K562 (cell line): ENCODE data around the gene COX19. TPM values are rescaled to one million over a fixed set of nuclear protein-coding genes. Genes with fewer than 3 reads are reported as not detected.

ENCODE experiments used
- ATAC-seq: fragments of 200-7000 bp; cut with Tn5 transposase; 3 replicates; pipeline ENCODE4 v1.9.1; 2020; ENCODE audit warnings: moderate library complexity
- BruUV-seq: library from RNA; stranded (reverse); fragments of 400-500 nt; replicated peaks from 2 replicates; lab custom pipeline; 2021; lab: Mats Ljungman, UMichigan
- CTCF ChIA-PET: fragments of 300-600 bp; formaldehyde crosslinking; extraction: SDS; loops from one replicate; lab custom pipeline; 2021; ENCODE audit warnings: low intra/inter-chr PET ratio; lab: Yijun Ruan, JAX
- POLR2A ChIA-PET: fragments of 300-600, 350-650 bp; sonication (Branson Sonifier 250); formaldehyde crosslinking; extraction: SDS; loops from one replicate; lab custom pipeline; 2021; ENCODE audit warnings: antibody characterized with exemption, inconsistent platforms; lab: Yijun Ruan, JAX
- DNase-seq, 4 experiments: peaks; one replicate each; pipeline versions ENCODE4 v3.0.0 to v3.0.0-alpha.2; 2011 to 2018; ENCODE audit warnings: low spot score in 3 of 4, mixed read lengths in 3 of 4; ENCODE audit errors: extremely low read depth in 1 of 4
- FAIRE-seq: peaks from 2 replicates; lab custom pipeline; 2011; peaks lifted over from hg19 to GRCh38; lab: Jason Lieb, UNC
- H2AFZ ChIP-seq: 2 replicates; pipeline ENCODE4 v1.6.0; 2011; ENCODE audit warnings: low read depth, low read length, control low read depth, inconsistent platforms
- H3K27ac ChIP-seq: fragments of 200-600 bp; 3 replicates; pipeline ENCODE4 v1.8.0; 2011; ENCODE audit warnings: low read depth, mild to moderate bottlenecking, control low read depth, inconsistent platforms, low read length, moderate library complexity, mixed read lengths; ENCODE audit errors: extremely low read depth
- H3K27me3 ChIP-seq, 2 experiments: fragments of 300-600 bp in 1 of 2; 2 replicates in 1 of 2; 3 replicates in 1 of 2; pipeline versions ENCODE4 v1.6.0 to v1.8.0; 2011; ENCODE audit warnings: inconsistent platforms in 2 of 2, low read length in 2 of 2, mild to moderate bottlenecking in 1 of 2, mixed read lengths in 1 of 2, moderate library complexity in 1 of 2; ENCODE audit not compliant: control insufficient read depth in 2 of 2, insufficient read depth in 2 of 2
- H3K36me3 ChIP-seq: fragments of 300-600 bp; 3 replicates; pipeline ENCODE4 v1.8.0; 2011; ENCODE audit warnings: mild to moderate bottlenecking, low read length, inconsistent platforms; ENCODE audit not compliant: control insufficient read depth, insufficient read depth
- H3K4me1 ChIP-seq, 2 experiments: fragments of 200-600 bp in 1 of 2; replicated peaks in 1 of 2; 2 replicates in 1 of 2; 3 replicates in 1 of 2; pipeline versions ENCODE4 v1.5.1 to v1.8.0; 2011; ENCODE audit warnings: inconsistent platforms in 2 of 2, low read length in 2 of 2, mild to moderate bottlenecking in 1 of 2, mixed read lengths in 1 of 2, moderate library complexity in 1 of 2; ENCODE audit not compliant: control insufficient read depth in 2 of 2, insufficient read depth in 2 of 2
- H3K4me2 ChIP-seq: 2 replicates; pipeline ENCODE4 v1.6.1; 2011; ENCODE audit warnings: low read length, control low read depth, inconsistent platforms, mixed read lengths; ENCODE audit not compliant: insufficient read depth
- H3K4me3 ChIP-seq: fragments of 200-600 bp; sonication (generic), shearing (Covaris generic); 2 replicates; pipeline ENCODE4 v1.5.1; 2016; ENCODE audit warnings: control low read depth, inconsistent platforms
- H3K79me2 ChIP-seq: fragments of 200-600 bp; 3 replicates; pipeline ENCODE4 v1.8.0; 2011; ENCODE audit warnings: low read length, inconsistent platforms; ENCODE audit not compliant: control insufficient read depth, insufficient read depth
- H3K9ac ChIP-seq, 2 experiments: 2 replicates each; pipeline versions ENCODE4 v1.6.0 to v1.6.1; 2011; ENCODE audit warnings: low read depth in 2 of 2, low read length in 2 of 2, control low read depth in 1 of 2, inconsistent platforms in 1 of 2, mild to moderate bottlenecking in 1 of 2, mixed read lengths in 1 of 2; ENCODE audit not compliant: insufficient read depth in 1 of 2
- H3K9me1 ChIP-seq: one replicate; pipeline ENCODE4 v1.6.0; 2011; ENCODE audit warnings: inconsistent platforms, mild to moderate bottlenecking, low read length, moderate library complexity; ENCODE audit not compliant: control insufficient read depth, insufficient read depth
- H3K9me3 ChIP-seq: replicated peaks from 2 replicates; pipeline ENCODE4 v1.5.1; 2011; ENCODE audit warnings: low read depth, low read length, inconsistent platforms; ENCODE audit not compliant: control insufficient read depth, insufficient read depth
- H4K20me1 ChIP-seq: replicated peaks from 2 replicates; pipeline ENCODE4 v1.6.1; 2011; ENCODE audit warnings: low read length, inconsistent platforms, mixed read lengths; ENCODE audit not compliant: control insufficient read depth, insufficient read depth
- GATAD2B ChIP-seq: fragments of 450-650 bp; IDR thresholded peaks from 2 replicates; pipeline ENCODE4 v1.6.1; 2017; ENCODE audit warnings: mild to moderate bottlenecking, borderline replicate concordance
- POLR2G ChIP-seq: fragments of 200-400 bp; formaldehyde crosslinking; IDR thresholded peaks from 2 replicates; pipeline ENCODE4 v1.6.1; 2017; ENCODE audit warnings: low read depth, mild to moderate bottlenecking, antibody characterized with exemption, low read length, moderate library complexity
- ZBTB33 ChIP-seq: sonication (generic); formaldehyde crosslinking; IDR thresholded peaks from 2 replicates; pipeline ENCODE4 v1.8.1; 2023; ENCODE audit warnings: mild to moderate bottlenecking, missing genetic modification reagents
- WGBS: fragments of 100-300 bp; shearing (Covaris generic); methylation state at CpG from one replicate; pipeline ENCODE4 v1.1.6; 2016; ENCODE audit warnings: low coverage, mixed read lengths; ENCODE audit not compliant: insufficient coverage; ENCODE audit errors: missing lambda C conversion rate; 5-methylcytosine and 5-hydroxymethylcytosine counted together
- in situ Hi-C: fragments of 300-500 bp; cut with MboI; formaldehyde crosslinking; loops from 4 replicates; pipeline ENCODE4 v1.15.0; 2018; ENCODE audit warnings: inconsistent platforms, mixed read lengths
- intact Hi-C: fragments of 100-400 bp; cut with micrococcal nuclease; formaldehyde crosslinking; loops from 2 replicates; pipeline ENCODE4 v1.14.2; 2022
- polyA plus RNA-seq, 8 experiments: library from polyadenylated mRNA; depleted of rRNA in 4 of 8; stranded (reverse) in 5 of 8; unstranded in 3 of 8; fragments of >200 nt; fragmentation: Nextera tagmentation in 2 of 8; fragmentation: Illumina TruSeq in 1 of 8; extraction: Ambion mirVana in 2 of 8; extraction: Trizol in 1 of 8; gene quantifications; 2 replicates each; pipeline versions ENCODE4 v1.2.1 to v1.2.3, GENCODE V29; 2011 to 2014; ENCODE audit warnings: inconsistent platforms in 1 of 8, missing spikeins in 1 of 8
- total RNA-seq, 7 experiments: library from RNA; depleted of rRNA in 6 of 7; stranded (reverse); fragments of >200 nt in 6 of 7; fragmentation: Illumina TruSeq in 2 of 7; extraction: Trizol in 2 of 7; gene quantifications; 2 replicates each; pipeline versions ENCODE4 v1.2.1 to v1.2.3, GENCODE V29; 2011 to 2021; ENCODE audit warnings: low replicate concordance in 1 of 7

Gene COX19
- total and polyA plus RNA-seq, 9 of the 15 experiments (the other 6 are each of a cell fraction or from before 2014, with no cell fraction given): 5.2 to 10.5 (median 7.9) TPM

GRCh38 chr7:1016577-1017531, 41.5 kb upstream of the COX19 start:
- Histone ChIP-seq H3K36me3 (peaks cover 24% of the 10 kb centered on the region; the same call in 2 of the 3 replicates), H3K9me3 (peaks cover 7% of the 10 kb centered on the region), H3K9me1 (no peaks in the 10 kb centered on the region), H3K79me2 (peaks cover 29% of the 10 kb centered on the region; the same call in 2 of the 3 replicates), H3K4me3 (no peak overlapping the region), H3K27ac (no peak overlapping the region), H3K4me1 (peaks cover 0 to 75% of the 10 kb centered on the region in 2 experiments; a peak in 2 of 5 replicates), H2AFZ (no peak overlapping the region), H3K4me2 (no peak overlapping the region), H4K20me1 (peaks cover 7% of the 10 kb centered on the region), H3K27me3 (no peaks in the 10 kb centered on the region), H3K9ac (peak overlapping the region in 1 of 2 experiments; percentile 17; a peak in 1 of 4 replicates)
- ChIA-PET POLR2A (no interaction called here), CTCF (no interaction called here)
- TF ChIP-seq POLR2G (peak; percentile 63), ZBTB33 (CRISPR knock-in tag) (peak; percentile 87), GATAD2B (no peak)
- ATAC-seq (no peak), DNase-seq (no peak), FAIRE-seq (no peak)
- 92% methylated on average over 19 of the region's 51 CpGs for WGBS
- in situ Hi-C loops: no loop called here
- no TSS peak for BruUV-seq
- intact Hi-C loops: no loop called here
